ENCODE results near the gene C3orf18.

C3orf18 gene

DNA sequence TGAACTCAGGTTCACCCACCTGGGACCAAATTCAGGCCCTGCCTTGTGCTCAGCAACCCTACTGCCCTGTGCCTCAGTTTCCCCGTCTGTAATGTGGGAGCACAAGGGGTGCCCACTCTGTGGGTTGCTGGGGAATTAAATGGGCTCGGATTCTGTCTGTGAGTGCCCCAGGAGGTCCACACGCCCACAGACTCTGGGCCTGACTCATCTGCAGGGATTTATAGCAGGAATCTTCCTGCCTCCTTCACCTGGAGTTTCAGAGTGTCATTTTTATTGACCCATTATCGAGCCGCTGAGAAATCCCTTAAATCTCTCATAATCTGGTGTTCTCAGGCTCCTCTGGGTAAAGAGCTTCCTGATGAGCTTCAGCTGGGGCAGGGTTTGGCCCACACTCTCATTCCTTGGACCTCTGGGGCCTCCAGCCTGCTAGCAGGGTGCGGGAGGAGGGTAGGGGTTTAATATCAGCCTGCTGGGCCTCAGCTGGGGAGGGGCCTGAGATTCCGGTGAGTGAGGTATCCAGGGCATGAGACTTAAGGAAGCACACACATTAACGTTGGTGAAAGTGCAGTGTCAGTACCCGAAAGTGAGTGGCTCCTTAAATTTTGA is 16.4 kb downstream of the C3orf18 start:
- DNase-seq (ENCODE audit: low spot score), result no peak

DNA sequence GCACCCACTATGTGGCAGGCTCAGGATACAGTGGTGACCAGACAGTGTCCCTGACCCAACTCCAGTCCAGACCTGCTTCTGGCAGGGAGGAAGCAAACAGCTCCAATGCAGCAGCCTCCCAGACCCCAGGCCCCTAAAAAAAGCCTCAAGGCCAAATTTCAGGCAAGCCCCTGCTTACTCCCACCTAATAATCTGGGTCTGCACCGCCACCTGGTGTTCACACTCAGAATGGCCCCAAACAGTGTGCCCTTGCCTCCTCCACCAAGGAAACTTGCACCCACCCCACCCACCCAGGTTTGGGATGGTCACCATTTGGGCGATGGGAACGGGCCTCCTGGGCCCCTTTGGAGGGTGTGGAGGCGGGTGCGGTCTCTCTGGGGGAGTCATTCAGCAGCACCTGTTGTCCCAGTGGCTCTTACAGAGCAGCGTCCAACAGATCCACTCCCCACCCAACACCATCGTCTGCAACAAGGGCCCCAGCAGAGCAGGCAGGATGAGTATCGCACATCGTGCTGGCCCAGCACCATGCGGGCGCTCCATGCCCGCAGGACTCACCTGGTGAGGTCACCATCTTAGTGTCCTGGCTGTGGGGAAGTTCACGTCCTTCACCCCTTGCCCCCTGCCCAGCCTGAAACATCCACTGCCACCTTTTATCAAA is 17.3 kb downstream of the C3orf18 start:
- peak; percentile 55 for DNase-seq (ENCODE audit: low spot score)

- DNase-seq (ENCODE audit: low spot score), result no peak
Observed at GRCh38 chr3:50549226-50549625, 18.3 kb downstream of the C3orf18 start.

GRCh38 chr3:50545781-50546180 is 21.8 kb downstream of the C3orf18 start:
- DNase-seq (ENCODE audit: low spot score), result no peak

- DNase-seq (ENCODE audit: low spot score), result peak; percentile 47
Observed at GRCh38 chr3:50542177-50543034, 25.1 kb downstream of the C3orf18 start.

- no peak for DNase-seq (ENCODE audit: low spot score)
Observed at GRCh38 chr3:50539356-50540286, 27.9 kb downstream of the C3orf18 start.

DNA sequence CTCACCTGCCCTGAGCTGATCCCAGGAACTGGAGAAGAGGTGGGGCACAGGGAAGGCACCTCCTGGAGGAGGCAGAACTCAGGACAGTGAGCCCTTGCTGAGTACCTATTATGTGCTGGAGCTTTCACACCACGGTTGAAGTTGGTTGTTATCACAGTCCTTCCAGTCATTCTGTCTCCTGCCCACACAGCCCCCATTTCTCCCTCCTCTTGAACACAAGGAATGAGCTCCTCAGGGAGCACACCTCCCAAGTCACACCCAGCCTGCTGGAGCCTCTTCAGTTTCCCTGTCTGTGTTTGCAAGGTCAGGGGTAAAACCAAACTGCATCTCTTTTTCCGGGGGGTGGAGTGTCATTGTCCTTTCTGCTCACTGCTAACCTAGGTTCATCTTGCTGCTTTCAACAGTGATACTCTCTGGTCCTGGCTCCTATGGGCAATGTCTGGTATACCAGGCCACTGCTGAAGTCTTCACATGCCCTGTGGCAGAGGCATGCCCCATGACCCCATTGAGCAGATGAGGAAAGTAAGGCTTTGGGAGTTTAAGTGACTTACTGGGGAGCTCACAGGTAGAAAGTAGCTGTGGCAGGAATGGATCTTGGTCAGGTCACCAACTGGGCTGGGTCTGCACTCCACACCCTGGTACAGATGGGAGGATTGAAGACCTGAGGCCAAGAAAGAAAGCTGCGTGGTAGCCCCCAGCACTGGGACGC is 30.0 kb downstream of the C3orf18 start:
- DNase-seq (ENCODE audit: low spot score), result no peak

DNA sequence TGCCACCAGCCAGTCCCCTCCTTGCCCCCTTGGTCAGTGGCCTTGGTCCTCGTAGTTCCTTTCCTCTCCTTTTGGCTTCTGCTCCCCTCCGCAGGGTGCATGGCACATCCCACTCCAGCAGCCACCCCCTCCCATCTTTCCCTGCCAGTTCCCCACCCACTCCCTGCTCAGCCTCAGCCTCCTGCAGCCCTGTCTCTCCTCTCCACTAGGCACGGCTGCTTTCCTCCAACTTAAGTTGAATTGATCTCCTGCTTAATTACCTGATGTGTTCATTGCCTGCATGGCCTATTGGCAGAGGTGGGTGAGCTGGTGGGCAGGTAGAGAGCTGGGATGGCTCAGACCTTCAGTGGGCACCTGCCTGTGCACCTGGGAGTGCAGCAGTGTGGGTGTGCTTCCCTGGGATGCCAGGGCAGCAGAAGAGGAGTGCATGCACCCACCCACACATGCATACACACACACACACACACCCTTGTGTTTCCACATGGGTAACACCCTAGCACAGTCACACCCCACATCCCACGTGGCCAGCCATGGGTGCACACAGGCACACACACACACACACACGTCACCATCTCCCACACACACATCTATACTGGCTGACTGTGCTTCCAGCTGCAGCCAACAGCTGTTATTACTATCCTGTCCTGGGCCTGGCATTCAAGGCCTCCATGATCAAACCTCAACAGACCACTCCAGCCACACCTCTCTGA is 30.9 kb downstream of the C3orf18 start:
- DNase-seq (ENCODE audit: low spot score), result no peak

DNA sequence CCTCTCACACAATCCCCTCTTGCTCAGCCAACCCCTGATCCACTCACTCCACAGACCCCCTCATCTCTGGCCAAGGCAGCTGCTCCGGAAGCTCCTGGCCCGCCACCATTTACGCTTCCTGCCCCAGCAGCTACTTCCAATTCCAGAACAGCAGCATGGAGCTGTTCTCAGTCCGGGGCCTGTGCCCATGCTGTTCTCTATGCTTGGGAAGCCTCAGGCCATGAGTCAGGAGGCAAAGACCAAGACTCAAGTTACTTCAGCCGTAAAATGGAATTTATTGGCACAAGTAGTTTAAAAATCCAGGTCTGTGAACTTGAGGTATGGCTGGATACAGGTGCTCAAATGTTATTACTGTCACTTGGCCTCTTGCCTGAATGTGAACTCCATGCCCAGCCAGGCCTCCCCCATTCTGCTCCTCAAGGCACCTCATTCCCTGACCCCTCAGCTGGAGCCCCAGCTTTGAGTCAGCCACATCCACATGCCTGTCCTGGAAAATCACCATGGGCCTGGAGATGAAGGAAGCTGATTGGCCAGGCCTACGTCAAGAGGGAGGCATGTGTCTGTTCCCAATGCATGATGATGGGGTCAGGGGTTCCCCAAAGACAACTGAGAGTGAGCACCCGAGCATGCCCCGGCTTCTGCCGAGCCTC is 32.7 kb downstream of the C3orf18 start:
- DNase-seq (ENCODE audit: low spot score), result no peak

DNA sequence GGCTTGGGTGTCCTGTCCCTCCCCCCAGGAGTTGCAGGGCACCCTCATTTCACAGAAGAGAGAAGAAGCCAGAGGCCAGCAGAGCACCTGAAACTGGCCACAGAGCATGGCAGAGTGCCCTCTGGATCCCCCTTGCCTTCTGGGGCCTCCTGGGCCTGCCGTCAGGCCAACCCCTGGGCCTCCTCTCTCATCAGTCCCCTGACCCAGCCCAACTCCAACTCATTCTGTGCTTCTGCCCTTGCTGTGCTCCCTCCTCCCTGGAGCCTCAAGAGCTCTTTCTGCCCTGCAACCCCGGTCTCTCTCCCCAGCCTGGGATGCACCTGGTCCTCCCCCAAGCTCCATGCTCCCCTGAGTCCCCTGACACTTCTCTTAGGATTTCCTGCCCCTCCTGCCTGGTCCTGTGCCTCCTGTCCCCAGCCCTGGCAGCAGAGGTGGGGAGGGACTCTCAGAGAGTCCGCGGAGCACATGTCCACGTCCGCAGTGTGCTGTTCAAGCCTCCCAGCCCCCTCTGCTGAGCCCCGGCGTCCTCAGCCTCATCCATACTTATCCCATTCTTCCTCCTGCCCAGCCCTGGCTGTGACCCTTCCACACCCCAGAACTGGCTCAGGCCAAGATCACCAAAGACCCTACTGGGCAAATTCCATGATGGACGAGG is 33.6 kb downstream of the C3orf18 start:
- no peak for DNase-seq (ENCODE audit: low spot score)

DNA sequence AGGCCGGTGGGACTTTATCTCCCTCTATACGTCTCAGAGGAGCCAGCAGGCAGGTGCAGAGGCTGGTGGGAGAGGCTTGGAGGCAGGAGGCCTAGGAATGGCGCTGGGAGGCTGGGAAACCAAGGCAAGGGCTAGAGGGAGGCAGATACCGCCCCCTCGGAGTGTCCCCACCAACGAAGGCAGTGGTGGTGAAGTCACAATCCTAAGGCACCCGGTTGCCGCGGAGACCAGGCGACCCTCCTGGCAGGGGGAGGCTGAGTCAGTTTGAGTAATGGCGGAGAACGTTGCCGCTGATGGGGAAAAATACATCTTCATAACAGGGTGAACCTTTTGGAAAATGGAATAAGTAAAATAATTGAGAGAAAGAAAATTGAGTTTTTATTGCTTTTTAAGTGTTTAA is 34.2 kb downstream of the C3orf18 start:
- DNase-seq (ENCODE audit: low spot score), result no peak

DNA sequence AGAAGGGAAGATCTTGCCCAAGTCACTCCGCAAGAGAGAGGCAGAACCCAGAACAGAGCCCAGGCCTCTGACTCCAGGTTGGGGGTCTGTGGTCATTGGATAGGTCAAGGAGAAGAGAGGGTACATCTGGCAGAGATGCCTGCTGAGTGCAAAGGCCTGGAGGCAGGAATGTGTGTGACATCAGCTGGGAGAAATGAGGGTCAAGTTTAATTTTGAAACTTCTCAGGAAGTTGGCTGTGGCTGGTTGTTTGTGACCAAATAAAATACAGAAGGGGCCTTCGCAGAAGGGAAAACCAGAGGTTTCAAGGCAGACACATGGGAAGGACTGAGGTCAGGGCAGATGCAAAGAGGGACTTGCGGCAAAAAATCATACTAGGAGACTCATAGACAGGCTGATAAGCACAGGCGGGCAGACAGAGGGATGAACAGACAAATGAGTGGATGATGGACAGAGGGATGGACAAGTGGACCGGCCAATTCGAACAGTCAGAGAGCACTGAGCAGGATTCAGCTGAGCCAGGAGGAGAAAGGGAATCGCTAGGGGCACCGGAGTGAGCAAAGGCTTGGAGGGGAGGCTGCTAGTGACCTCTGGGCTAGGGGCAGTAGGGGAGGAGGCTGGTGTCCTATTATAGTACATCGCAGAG is 35.4 kb downstream of the C3orf18 start:
- no peak for DNase-seq (ENCODE audit: low spot score)

GRCh38 chr3:50531201-50531600 is 36.3 kb downstream of the C3orf18 start:
- DNase-seq (ENCODE audit: low spot score), result no peak

- DNase-seq (ENCODE audit: low spot score), result no peak
Observed at GRCh38 chr3:50530001-50530970, 37.3 kb downstream of the C3orf18 start.

- DNase-seq (ENCODE audit: low spot score), result peak; percentile 68
Observed at GRCh38 chr3:50525987-50526386, 41.6 kb downstream of the C3orf18 start.

DNA sequence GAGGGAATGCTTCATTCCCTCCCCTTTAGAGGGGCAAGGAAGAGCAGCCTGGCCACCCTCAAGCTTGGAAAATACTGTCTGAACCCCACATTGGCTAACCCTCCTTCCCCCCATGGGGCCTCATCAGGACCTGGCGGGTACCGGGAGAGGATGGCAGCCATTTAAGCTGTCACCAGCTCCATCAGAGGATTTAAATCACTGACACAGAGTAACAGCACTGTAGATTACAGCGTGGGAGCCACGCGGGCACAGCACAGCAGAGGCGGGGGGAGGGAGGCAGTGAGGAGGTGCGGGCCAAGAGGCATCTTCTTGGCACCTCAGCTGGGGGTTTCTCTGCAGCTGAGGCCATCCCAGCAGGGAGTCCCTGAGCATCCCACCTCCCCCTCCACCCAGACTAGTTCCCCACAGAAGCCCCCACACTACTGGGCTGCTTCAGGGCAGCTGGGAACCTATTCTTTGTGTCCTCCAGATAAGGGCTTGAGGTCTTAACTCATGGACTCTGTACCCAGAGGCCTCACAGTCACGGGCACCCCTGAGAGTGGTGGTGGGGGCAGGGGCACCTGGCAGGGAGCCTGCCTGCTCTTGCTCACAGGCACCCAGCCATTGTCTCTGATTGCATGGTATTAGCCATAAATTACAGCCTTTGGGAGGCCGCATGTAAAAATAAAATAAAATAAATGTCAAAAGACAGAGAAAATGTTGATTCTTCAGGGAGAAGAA is 42.2 kb downstream of the C3orf18 start:
- DNase-seq (ENCODE audit: low spot score), result no peak

GRCh38 chr3:50524746-50525145 is 42.8 kb downstream of the C3orf18 start:
- no peak for DNase-seq (ENCODE audit: low spot score)
